HFFc6 (cell line): Measurements from ENCODE around the gene LRRC15. TPM values are rescaled to one million over a fixed set of nuclear protein-coding genes. Genes with fewer than 3 reads are reported as not detected.

ENCODE experiments used
- DNase-seq: peaks from one replicate; pipeline ENCODE4 v3.0.0-alpha.2; 2018
- H3K27ac Mint-ChIP-seq: 2 replicates; pipeline ENCODE4 v1.8.0; 2020; ENCODE audit warnings: mild to moderate bottlenecking, mixed read lengths
- H3K27me3 Mint-ChIP-seq: 2 replicates; pipeline ENCODE4 v1.8.0; 2021; ENCODE audit warnings: mild to moderate bottlenecking, moderate library complexity, mixed read lengths; ENCODE audit not compliant: insufficient read depth
- H3K36me3 Mint-ChIP-seq: 2 replicates; pipeline ENCODE4 v1.8.0; 2021; ENCODE audit warnings: low read depth, mixed read lengths
- H3K4me1 Mint-ChIP-seq: 2 replicates; pipeline ENCODE4 v1.8.0; 2020; ENCODE audit warnings: low read depth, mixed read lengths
- H3K4me3 Mint-ChIP-seq: 2 replicates; pipeline ENCODE4 v1.8.0; 2020; ENCODE audit warnings: mild to moderate bottlenecking, moderate library complexity, mixed read lengths
- H3K9me3 Mint-ChIP-seq: 2 replicates; pipeline ENCODE4 v1.8.0; 2020; ENCODE audit warnings: mild to moderate bottlenecking, mixed read lengths
- total RNA-seq, 6 experiments: library from RNA; stranded (reverse); fragmentation: NEBNext Ultra II Directional; extraction: Animal tissue kit (Norgen Biotek cat#: 25700); gene quantifications; 2 replicates in 1 of 6; 3 replicates in 5 of 6; pipeline ENCODE4 v1.2.3, GENCODE V29; 2021
- TF ChIP-seq, protein P1 (sequence below): fragments of 200-600 bp; sonication (generic); IDR thresholded peaks from 2 replicates; pipeline ENCODE4 v1.5.0; 2021; ENCODE audit warnings: antibody characterized with exemption, mild to moderate bottlenecking

The LRRC15 gene
- total RNA-seq, 6 experiments from 2014 or later: 130 to 211 (median 176) TPM

GRCh38 chr3:194401868-194402329 is 32.4 kb upstream of the LRRC15 start:
- Mint-ChIP-seq H3K4me1 (peaks cover 17% of the 10 kb centered on the region), H3K27ac (no peak overlapping the region), H3K9me3 (no peaks in the 10 kb centered on the region), H3K36me3 (peaks cover 14% of the 10 kb centered on the region), H3K4me3 (no peak overlapping the region), H3K27me3 (peaks cover 11% of the 10 kb centered on the region)
- DNase-seq: no peak
- TF ChIP-seq, protein P1, sequence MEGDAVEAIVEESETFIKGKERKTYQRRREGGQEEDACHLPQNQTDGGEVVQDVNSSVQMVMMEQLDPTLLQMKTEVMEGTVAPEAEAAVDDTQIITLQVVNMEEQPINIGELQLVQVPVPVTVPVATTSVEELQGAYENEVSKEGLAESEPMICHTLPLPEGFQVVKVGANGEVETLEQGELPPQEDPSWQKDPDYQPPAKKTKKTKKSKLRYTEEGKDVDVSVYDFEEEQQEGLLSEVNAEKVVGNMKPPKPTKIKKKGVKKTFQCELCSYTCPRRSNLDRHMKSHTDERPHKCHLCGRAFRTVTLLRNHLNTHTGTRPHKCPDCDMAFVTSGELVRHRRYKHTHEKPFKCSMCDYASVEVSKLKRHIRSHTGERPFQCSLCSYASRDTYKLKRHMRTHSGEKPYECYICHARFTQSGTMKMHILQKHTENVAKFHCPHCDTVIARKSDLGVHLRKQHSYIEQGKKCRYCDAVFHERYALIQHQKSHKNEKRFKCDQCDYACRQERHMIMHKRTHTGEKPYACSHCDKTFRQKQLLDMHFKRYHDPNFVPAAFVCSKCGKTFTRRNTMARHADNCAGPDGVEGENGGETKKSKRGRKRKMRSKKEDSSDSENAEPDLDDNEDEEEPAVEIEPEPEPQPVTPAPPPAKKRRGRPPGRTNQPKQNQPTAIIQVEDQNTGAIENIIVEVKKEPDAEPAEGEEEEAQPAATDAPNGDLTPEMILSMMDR: no peak

GRCh38 chr3:194401346-194401745 is 31.8 kb upstream of the LRRC15 start:
- Mint-ChIP-seq H3K4me1 (peaks cover 19% of the 10 kb centered on the region), H3K27ac (no peak overlapping the region), H3K36me3 (peaks cover 14% of the 10 kb centered on the region), H3K4me3 (no peak overlapping the region), H3K9me3 (no peaks in the 10 kb centered on the region), H3K27me3 (peaks cover 12% of the 10 kb centered on the region)
- DNase-seq: no peak
- TF ChIP-seq, protein P1: no peak

GRCh38 chr3:194399874-194400411 is 30.4 kb upstream of the LRRC15 start:
- no peak overlapping the region for H3K4me3 Mint-ChIP-seq
- H3K36me3 Mint-ChIP-seq: peaks cover 7% of the 10 kb centered on the region
- no peaks in the 10 kb centered on the region for H3K9me3 Mint-ChIP-seq
- H3K27me3 Mint-ChIP-seq: peaks cover 21% of the 10 kb centered on the region
- no peak overlapping the region for H3K27ac Mint-ChIP-seq
- TF ChIP-seq, protein P1: no peak
- H3K4me1 Mint-ChIP-seq: peaks cover 10% of the 10 kb centered on the region
- no peak for DNase-seq

GRCh38 chr3:194399166-194399565 is 29.6 kb upstream of the LRRC15 start, which contains the start of gene GP5:
Gene GP5 (minus strand): TSS chr3:194399266. CDS start chr3:194398282, 984 bp downstream.
- H3K36me3 Mint-ChIP-seq: no peaks in the 10 kb centered on the region; the same call in 1 of the 2 replicates
- peaks cover 26% of the 10 kb centered on the region for H3K27me3 Mint-ChIP-seq
- H3K4me3 Mint-ChIP-seq: no peak within 1 kb of the TSS
- H3K9me3 Mint-ChIP-seq: no peaks in the 10 kb centered on the region
- no peak for DNase-seq
- TF ChIP-seq, protein P1: no peak
- H3K27ac Mint-ChIP-seq: no peak within 1 kb of the TSS
- peaks cover 4% of the 10 kb centered on the region; the same call in 1 of the 2 replicates for H3K4me1 Mint-ChIP-seq

- DNase-seq: no peak
- Mint-ChIP-seq H3K27me3 (peaks cover 26% of the 10 kb centered on the region), H3K9me3 (no peaks in the 10 kb centered on the region), H3K36me3 (no peaks in the 10 kb centered on the region), H3K4me1 (peaks cover 4% of the 10 kb centered on the region; the same call in 1 of the 2 replicates), H3K27ac (no peak overlapping the region), H3K4me3 (no peak overlapping the region)
- TF ChIP-seq, protein P1: no peak
Measured at GRCh38 chr3:194397757-194398312, 28.3 kb upstream of the LRRC15 start.
